Muscle of arm (tissue), 14 donors: ENCODE data around the gene NFXL1. TPM values are rescaled to one million over a fixed set of nuclear protein-coding genes. Genes with fewer than 3 reads are reported as not detected.
"Not testable (repeated sequence)": the region's sequence is repeated elsewhere in the genome, so short reads cannot be mapped to it uniquely, and the experiment has no call there.

Source experiments
- DNase-seq: peaks from one replicate; pipeline ENCODE4 v3.0.0-alpha.2; 2013
- long read RNA-seq, 11 donors: transcript quantifications; one replicate each; lab custom pipeline, GENCODE V29; 2026
- polyA plus RNA-seq, 12 donors: library from polyadenylated mRNA; unstranded; fragments of 120-200 nt; gene quantifications; one replicate each; pipeline ENCODE4 v1.2.1, GENCODE V29; 2013; ENCODE audit not compliant: insufficient read length in 12 of 12

NFXL1 gene
- 10 to 100 TPM in 7 of 12 donors, 1 to 10 TPM in 4, not detected in 1; 8.1 to 14.7 (median 11.5) TPM for polyA plus RNA-seq
- long read RNA-seq, donor 1: 0 reads
- long read RNA-seq, donor 2: 0 reads
- long read RNA-seq, donor 3, partial matches to known transcripts: 0 of 1 reads
- long read RNA-seq, donor 3, other reads (novel, unspliced or antisense): 0 of 1 reads
- long read RNA-seq, donor 4: 0 reads
- long read RNA-seq, donor 5, partial matches to known transcripts: 0 of 7 reads
- long read RNA-seq, donor 5, other reads (novel, unspliced or antisense): 5 of 7 reads
- long read RNA-seq, donor 6: 0 reads
- long read RNA-seq, donor 7: 0 reads
- long read RNA-seq, donor 8, partial matches to known transcripts: 0 of 2 reads
- long read RNA-seq, donor 8, other reads (novel, unspliced or antisense): 0 of 2 reads
- long read RNA-seq, donor 9: 0 reads
- long read RNA-seq, donor 10: 0 reads
- long read RNA-seq, donor 11, partial matches to known transcripts: 0 of 2 reads
- long read RNA-seq, donor 11, other reads (novel, unspliced or antisense): 0 of 2 reads

DNA sequence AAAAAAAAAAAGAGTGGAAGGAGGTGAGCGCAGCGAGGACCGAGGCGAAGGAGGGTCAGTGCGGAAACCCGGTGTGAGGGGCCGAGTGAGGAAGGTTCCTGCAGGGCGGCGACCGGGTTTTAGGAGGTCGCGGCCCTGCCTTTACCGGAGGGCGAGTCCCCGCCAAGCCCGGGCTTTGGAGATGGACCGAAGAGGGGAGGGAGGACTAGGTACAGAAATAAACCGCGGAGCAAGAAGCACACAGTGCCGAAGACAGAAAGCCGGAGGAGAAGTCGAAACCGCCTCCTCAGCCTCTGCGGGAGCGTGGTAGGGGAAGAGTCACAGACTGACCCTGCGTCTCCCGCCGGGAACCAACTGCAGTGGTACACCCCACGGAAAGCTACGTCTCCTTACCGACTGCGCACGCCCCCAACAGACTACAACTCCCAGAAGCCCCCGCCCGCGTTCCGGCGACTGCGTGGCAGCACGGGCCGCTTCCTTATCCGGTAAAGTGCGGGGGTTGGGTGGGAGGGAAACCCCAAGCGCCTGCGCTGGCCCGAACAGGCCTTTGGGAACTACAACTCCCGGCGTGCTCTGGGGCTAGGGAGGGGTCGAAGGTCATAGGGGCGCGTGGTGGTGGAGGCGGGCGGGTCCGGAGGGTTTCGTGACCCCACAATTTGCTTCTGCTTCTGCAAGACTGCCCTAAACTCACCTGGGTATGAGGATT lies at the start of gene NFXL1:
NFXL1 (minus strand) TSS at position 364 of the 706 bp plus-strand sequence. CDS start 380 bp downstream, outside the sequence.
- peak; percentile 98 for DNase-seq

DNA sequence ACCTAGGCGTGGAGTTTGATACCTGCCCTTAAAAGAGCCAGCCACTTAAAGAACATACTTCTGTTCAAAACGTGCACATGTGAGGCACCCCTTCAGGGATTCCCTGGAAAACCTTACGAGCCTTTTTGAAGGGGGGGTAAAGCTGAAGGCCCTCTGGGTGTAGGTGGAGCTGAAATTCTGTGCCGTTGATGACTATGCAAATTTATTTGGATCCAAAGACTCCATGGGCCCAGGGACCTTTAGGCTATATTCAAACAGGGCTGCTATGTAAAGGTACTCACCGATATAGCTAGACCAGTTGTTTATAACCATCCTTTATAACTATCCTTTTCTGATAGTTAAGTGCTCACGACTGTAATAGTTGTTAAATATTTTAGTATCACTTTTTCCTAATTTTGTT lies 40.3 kb upstream of the NFXL1 start:
- DNase-seq: no peak

DNA sequence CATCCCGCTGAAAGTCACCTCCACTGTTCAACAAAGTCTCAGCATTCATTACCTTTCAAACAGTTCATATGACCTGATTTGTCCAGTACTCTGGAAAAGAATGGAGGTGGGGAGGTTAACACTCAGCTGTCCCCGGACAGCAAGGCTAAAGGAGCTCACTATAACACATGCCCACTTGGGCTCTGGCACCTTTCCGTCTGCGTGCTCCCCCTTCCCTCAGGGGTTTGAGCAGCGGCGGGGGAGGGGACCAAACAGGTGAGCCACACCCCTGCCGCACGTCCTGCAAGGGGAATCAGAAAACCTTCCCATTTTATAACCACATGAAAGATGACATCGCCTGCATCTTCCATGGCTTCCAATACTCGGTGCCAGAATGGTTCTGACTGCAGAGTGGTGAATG lies 39.9 kb upstream of the NFXL1 start:
- DNase-seq: no peak

DNA sequence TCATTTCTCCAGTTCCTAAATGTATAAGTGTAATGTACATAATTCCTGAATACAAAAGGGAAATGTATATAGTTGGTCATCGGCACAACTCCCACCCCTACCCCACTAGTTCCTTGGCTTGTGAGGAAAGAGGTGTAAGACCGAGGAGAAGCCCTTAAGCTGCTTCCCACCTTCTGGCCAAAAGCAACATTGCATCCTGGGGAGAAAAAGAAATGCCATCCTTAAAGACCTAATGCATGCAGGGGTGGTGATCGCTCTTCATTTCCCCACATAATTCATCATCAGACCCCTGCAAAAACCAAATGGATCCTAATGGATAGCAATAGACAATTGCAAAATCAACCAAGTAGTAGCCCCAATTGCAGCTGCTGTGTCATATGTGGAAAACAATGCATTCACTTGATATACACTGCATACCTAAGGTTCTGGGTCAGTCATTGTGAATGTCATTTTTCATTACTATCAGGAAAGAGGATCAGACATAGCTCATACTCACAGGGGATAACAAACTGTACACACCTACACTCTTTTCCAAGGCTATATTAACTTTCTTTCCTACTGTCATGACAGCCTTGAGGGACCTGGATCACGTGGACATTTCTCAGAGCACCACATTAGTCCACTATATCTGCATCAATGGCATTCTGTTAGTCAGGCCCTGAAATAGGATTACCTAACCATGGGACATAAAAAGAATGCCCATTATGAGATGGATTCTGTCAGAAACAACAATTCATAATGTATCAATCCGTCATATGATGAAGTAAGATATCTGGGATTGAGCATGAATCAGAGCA lies 31.7 kb upstream of the NFXL1 start:
- DNase-seq: no peak

DNA sequence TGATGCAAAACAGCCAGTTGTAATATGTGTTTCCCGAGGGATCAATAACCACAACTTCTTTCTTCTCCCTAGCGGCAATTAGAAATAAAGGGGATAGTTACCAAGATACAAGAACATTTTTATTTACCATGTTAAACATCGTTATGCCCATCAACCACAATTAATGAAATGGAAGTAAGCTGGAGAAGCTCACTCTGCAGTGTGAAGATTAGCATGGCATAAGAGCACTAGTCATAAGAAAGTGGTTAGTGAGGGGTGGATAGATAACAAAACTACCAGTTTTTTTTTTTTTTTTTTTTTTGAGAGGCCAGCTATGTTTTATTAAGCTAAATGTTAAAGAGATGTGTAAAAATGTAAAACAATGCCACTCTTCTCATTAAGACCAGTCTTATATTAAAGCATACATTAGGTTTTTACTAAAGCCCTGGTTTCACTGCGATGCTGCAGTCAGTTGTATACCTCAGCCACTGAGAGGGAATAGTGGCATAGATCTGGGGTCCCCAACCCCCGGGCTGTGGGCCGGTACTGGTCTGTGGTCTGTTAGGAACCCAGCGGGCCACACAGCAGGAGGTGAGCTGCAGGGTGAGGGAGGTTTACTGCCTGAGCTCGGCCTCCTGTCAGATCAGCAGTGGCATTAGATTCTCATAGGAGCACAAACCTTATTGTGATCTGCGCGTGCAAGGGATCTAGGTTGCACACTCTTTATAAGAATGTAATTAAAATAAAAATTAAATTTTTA lies 27.9 kb upstream of the NFXL1 start:
- DNase-seq: no peak

DNA sequence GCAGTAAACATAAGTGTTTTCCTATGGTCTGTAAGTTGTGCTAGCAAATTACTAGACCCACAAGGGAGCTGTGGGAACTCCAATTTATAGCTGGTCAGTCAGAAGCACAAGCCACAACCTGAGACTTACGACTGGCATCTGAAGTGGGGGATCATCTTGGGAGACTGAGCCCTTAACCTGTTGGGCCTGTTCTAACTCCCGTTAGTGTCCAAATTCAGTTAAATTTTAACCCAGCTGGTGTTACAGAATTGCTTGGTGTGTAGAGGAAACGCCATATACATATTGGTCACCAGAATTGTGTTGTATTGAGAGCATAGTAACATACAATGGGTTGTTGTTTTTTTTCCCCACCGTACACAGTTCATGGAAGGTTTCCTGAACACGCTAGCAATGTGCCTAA lies 25.1 kb upstream of the NFXL1 start:
- no peak for DNase-seq

DNA sequence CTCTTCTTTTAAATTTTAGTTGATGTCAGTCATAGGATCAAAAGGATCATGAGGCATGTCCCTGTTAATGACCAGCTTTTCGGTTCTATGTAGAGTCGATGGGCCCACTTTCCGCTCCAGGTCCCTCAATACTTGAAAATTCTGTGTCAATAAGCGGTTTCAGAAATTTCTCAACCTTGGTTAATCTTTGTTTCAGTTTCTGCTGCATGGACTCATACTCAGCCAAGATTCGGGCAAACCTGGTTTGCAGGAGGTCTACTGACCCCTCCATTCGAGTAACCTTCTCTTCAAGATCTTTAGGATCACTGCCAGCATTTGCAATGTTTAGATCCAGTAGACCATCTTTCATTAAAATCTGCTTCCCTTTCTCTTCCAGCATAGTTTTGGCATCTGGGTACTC lies 22.0 kb upstream of the NFXL1 start:
- no peak for DNase-seq

DNA sequence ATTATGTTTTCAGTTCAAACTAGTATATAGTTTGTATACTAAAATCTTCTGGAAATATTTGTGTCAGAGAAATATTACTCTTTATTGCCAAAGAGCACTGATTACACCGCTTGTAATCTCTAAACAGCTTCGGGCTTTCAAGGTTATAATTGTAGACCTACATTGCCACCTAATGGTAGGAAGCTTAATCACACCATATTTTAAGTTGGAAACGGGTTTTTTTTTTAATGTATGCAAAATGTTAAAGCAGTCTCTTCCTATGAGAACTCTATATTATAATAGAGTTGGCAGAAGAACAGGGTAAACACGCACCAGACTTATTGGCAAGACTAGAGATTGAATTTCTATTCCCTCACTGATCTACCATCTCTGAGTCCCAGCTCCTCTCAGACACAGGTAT lies 19.5 kb upstream of the NFXL1 start:
- peak; percentile 24 for DNase-seq

DNA sequence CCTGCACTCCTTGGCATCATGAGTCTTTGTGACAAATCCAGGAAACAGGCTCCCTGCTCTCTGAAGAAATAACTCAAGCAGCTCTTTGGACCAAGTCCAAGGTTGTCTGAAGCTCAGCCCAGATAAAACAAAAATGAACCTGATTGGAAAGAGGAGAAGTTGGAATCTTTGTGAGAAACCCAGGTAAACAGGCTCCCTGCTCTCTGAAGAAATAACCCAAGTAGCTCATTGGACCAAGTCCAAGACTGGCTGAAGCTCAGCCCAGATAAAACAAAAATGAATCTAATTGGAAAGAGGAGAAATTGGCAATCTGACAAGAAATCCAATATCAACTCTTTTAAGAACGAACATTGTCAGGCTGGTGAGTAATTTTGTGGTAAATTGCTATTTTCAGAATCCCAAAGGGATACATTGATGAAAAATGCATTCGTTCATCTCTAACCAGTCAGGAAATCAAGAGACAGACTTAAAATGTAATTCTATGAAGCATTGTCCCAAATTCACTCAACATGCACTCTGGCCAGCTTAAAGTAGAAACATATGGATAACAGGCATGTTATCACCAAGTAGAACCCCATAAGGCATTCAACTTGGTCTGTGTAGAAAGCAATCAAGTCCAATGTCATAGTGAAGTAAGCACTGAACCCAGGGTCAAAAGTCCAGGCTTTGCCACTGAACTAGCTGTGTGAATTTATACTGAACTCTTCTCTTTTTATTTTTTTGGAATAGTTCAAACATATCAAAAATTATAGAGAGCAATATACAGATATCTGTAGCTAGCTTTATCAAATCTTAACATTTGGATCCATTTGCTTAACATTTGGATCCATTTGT lies 16.8 kb upstream of the NFXL1 start:
- DNase-seq: no peak

DNA sequence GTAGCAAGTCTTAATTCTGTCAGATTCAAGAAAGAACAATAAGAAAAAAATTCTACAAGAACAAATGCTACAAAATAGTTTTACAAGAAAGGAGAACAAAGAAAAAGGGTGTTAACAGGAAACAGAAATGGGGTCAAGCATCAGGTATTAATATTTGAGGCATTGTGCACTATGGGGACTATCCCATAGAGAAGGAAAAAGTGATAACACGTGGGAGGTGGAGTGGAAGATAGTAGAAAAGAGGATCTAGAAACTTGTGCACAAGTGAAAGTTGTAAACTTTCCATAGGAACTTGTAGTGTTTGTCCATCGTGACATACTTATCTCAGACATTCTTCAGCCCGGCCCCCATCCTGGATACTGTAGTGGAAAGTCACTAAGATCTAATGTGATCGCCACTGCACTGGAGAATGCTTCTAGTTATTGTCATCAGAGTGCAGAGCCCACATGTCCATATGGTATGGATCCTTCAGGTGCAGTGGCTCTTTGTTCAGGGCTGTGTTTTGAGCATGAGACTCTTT lies 15.4 kb upstream of the NFXL1 start:
- no peak for DNase-seq

DNA sequence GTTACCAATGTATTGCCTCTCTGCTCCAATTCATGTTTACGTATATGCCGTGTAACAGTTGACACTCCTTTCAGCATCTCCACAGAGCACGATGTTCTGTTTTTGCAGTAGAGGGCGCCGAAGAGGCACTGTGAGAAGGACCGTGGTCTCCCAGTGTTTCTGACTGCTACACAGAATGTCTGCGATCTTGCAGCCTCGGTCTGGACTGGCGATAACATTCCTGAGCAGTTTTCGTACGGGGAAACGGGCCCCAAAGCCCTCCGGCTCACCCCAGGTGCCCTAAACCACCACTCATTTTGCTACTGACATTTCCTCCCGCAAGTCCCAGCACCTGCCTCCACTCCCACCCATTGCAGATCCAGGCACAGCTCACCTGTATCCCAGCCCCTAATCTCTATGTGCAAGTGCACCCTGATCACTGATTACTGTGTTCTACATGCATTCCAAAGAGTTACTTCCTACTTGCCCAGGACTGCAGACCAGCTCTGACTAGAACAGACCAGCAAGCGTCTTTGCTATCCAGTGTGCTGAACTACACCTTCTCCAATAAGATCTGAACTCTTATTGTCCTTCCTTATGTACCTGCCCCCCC lies 12.4 kb upstream of the NFXL1 start:
- DNase-seq: peak; percentile 26

DNA sequence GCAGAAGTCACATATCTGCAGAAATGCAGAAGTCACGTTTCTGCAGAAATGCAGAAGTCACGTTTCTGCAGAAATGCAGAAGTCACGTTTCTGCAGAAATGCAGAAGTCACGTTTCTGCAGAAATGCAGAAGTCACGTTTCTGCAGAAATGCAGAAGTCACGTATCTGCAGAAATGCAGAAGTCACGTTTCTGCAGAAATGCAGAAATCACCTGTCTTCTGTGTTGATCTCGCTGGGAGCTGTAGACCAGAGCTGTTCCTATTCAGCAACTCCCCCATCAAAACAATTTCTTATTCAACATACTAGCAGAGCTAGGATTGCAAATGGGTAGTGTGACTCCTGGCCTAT lies 8.9 kb upstream of the NFXL1 start:
- DNase-seq: not testable (repeated sequence)

DNA sequence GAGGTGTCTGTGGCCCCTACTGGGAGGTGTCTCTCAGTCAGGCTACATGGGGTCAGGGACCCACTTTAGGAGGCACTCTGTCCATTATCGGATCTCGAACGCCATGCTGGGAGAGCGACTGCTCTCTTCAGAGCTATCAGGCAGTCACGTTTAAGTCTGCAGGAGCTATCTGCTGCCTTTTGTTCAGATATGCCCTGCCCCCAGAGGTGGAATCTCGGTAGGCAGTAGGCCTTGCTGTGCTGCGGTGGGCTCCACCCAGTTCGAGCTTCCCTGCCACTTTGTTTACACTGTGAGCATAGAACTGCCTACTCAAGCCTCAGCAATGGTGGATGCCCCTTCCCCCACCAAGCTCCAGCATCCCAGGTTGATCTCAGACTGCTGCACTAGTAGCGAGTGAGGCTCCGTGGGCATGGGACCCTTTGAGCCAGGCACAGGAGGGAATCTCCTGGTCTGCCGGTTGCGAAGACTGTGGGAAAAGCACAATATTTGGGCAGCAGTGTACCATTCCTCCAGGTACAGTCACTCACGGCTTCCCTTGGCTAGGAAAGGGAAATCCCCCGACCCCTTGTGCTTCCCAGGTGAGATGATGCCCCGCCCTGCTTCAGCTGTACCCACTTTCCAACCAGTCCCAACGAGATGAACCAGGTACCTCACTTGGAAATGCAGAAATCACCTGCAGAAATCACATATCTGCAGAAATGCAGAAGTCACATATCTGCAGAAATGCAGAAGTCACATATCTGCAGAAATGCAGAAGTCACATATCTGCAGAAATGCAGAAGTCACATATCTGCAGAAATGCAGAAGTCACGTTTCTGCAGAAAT lies 8.3 kb upstream of the NFXL1 start:
- DNase-seq: not testable (repeated sequence)

DNA sequence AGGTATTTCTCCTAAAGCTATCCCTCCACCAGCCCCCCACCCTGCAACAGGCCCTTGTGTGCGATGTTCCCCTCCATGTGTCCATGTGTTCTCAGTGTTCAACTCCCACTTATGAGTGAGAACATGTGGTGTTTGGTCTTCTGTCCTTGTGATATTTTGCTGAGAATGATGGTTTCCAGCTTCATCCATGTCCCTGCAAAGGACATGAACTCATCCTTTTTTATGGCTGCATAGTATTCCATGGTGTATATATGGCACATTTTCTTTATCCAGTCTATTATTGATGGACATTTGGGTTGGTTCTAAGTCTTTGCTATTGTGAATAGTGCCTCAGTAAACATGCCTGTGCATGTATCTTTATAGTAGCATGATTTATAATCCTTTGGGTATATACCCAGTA lies 2.8 kb upstream of the NFXL1 start:
- DNase-seq: not testable (repeated sequence)

DNA sequence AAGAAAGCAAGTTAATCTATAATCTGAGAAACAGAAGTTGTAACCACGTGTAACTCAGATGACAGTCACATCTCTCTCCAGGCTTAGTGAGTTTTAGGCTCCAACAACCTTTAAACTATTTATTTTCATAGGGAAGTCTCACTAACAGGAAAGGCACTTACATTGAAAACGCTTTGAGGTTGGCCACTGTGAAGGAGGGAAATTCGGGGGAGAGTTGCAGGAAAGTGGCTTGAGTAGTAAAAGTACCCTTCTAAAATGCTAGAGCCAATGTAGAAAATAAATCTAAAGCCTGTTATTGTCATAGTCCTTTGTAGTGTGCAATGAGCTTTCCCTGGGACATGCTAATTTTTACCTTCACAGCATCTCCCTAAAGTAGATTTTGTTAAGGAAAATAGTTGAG lies 995 bp upstream of the NFXL1 start:
- DNase-seq: no peak

DNA sequence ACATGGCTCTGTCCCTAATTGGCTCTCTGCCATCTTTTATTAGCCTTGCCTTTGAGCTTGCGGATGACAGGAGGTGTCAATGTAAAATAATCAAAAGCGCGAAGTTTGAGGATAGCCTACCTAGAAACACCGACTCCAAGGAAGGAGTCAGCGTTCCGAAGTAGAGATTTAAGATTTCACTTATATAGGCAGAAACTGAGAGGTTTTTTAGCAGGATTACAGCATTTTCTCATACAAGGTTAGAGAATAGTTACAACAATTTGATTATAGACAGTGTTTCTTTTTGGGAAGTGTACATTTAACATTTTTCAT lies 499 bp upstream of the NFXL1 start:
- DNase-seq: no peak

DNA sequence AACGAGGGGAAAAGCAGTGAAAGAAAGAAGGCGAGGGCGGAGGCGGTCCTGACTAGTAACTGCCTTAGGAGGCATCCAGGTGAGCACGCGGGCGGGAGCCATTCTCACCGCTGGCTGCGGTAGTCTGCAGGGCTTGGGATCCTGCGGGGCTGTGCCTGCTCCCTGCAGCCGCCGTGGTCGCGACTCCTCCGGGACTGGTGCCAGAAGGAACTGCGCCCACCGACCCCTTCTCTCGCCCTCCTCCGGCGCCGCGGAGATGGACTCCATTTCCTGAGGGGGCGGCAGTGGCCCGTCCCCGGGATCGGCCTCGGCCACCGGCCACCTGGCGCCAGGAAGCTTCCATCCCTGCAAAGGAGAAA lies 543 bp downstream of the NFXL1 start:
- no peak for DNase-seq

DNA sequence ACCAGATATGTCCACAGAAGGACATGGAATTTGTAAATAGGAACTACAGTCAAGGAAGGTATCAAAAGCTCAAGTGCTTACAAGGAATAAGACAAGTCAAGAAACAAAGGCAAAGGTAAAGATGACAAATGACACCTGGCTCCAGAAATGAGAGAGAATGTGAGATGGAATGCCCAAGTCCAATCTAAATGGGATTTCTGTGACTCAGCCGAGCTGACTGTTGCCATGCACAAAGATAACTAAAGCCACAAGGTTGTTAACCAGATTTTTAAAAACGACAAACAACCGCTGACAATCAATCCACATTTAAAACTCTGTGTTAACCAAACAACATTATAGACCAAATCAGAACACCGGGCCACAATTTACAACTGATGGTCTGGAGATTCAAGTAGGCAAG lies 1.1 kb downstream of the NFXL1 start:
- DNase-seq: no peak

DNA sequence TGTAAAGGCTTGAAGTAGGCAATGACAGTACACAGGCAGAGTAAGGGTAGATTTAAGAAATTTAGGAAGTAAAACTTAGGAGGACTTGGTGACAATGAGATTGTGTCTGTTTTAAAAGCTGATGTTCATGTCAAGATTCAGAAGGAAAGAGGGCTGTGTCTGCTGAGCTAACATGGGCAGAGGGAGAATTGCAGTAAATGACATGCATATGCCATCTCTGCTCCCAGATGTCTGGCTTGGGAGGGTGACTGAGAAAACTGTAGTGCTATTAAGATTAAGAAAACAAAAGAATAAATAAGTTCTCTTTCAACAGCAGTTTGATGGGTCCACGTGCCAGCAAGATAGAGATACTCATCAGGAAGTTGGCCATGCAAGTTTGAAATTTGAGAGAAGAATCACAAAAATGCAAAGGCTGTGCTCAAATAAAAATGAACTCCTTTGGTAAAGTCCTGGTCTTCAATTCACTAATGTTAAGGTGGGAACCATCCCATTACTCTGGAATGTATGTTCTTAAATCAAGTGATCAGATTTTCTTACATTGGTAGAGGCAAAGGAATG lies 7.2 kb downstream of the NFXL1 start:
- no peak for DNase-seq
